Activated T-cell treated with anti-CD3 and anti-CD28 coated beads, Interleukin-2, amount 50 U/mL, for 24 hours (primary cell): ENCODE data around the gene RHOT2.
A peak's percentile ranks its signal among the peaks of the same experiment; 100 is the strongest.

ENCODE experiments used
- DNase-seq: peaks from one replicate; pipeline ENCODE4 v3.0.0-alpha.2; 2020
- H3K27ac Mint-ChIP-seq: 2 replicates; pipeline ENCODE4 v1.8.0; 2020; ENCODE audit warnings: mild to moderate bottlenecking, mixed read lengths
- H3K27me3 Mint-ChIP-seq: 2 replicates; pipeline ENCODE4 v1.8.0; 2020; ENCODE audit warnings: mixed read lengths
- H3K36me3 Mint-ChIP-seq: 2 replicates; pipeline ENCODE4 v1.8.0; 2020; ENCODE audit warnings: low read depth, mixed read lengths
- H3K4me1 Mint-ChIP-seq: 2 replicates; pipeline ENCODE4 v1.8.0; 2020; ENCODE audit warnings: low read depth, mixed read lengths
- H3K4me3 Mint-ChIP-seq: 2 replicates; pipeline ENCODE4 v1.8.0; 2020; ENCODE audit warnings: mild to moderate bottlenecking, moderate library complexity, mixed read lengths
- H3K9me3 Mint-ChIP-seq: 2 replicates; pipeline ENCODE4 v1.8.0; 2020; ENCODE audit warnings: mixed read lengths

Gene RHOT2

GRCh38 chr16:695355-696089 lies 27.6 kb downstream of the RHOT2 start:
- DNase-seq: peak; percentile 84
- Mint-ChIP-seq H3K4me1 (peaks cover 31% of the 10 kb centered on the region), H3K9me3 (no peaks in the 10 kb centered on the region), H3K27me3 (peaks cover 3% of the 10 kb centered on the region), H3K27ac (peak overlapping the region; percentile 57), H3K36me3 (no peaks in the 10 kb centered on the region), H3K4me3 (peak overlapping the region; percentile 69)

GRCh38 chr16:698911-699671 lies 31.2 kb downstream of the RHOT2 start:
- Mint-ChIP-seq H3K4me3 (no peak overlapping the region), H3K36me3 (no peaks in the 10 kb centered on the region), H3K4me1 (peaks cover 27% of the 10 kb centered on the region), H3K27me3 (peaks cover 34% of the 10 kb centered on the region), H3K27ac (no peak overlapping the region), H3K9me3 (no peaks in the 10 kb centered on the region)
- no peak for DNase-seq

GRCh38 chr16:700684-701584 lies 33.0 kb downstream of the RHOT2 start:
- Mint-ChIP-seq H3K27me3 (peaks cover 42% of the 10 kb centered on the region), H3K9me3 (no peaks in the 10 kb centered on the region), H3K4me1 (peaks cover 18% of the 10 kb centered on the region), H3K36me3 (no peaks in the 10 kb centered on the region), H3K4me3 (no peak overlapping the region), H3K27ac (no peak overlapping the region)
- DNase-seq: peak; percentile 75

- Mint-ChIP-seq H3K27ac (no peak overlapping the region), H3K36me3 (no peaks in the 10 kb centered on the region), H3K27me3 (peaks cover 54% of the 10 kb centered on the region), H3K4me1 (peaks cover 15% of the 10 kb centered on the region), H3K9me3 (no peaks in the 10 kb centered on the region), H3K4me3 (no peak overlapping the region)
- no peak for DNase-seq
Observed at GRCh38 chr16:702341-702740, 34.4 kb downstream of the RHOT2 start.

GRCh38 chr16:703406-703805 lies 35.5 kb downstream of the RHOT2 start:
- Mint-ChIP-seq H3K27me3 (peaks cover 63% of the 10 kb centered on the region), H3K36me3 (no peaks in the 10 kb centered on the region), H3K4me1 (peaks cover 15% of the 10 kb centered on the region), H3K27ac (no peak overlapping the region), H3K9me3 (no peaks in the 10 kb centered on the region), H3K4me3 (no peak overlapping the region)
- DNase-seq: no peak

GRCh38 chr16:704047-704446 lies 36.1 kb downstream of the RHOT2 start:
- Mint-ChIP-seq H3K27me3 (peaks cover 69% of the 10 kb centered on the region), H3K9me3 (no peaks in the 10 kb centered on the region), H3K4me3 (no peak overlapping the region), H3K36me3 (no peaks in the 10 kb centered on the region), H3K4me1 (peaks cover 12% of the 10 kb centered on the region), H3K27ac (no peak overlapping the region)
- no peak for DNase-seq

GRCh38 chr16:704552-705380 lies 36.8 kb downstream of the RHOT2 start:
- peaks cover 7% of the 10 kb centered on the region for H3K4me1 Mint-ChIP-seq
- no peak for DNase-seq
- no peaks in the 10 kb centered on the region for H3K36me3 Mint-ChIP-seq
- no peaks in the 10 kb centered on the region for H3K9me3 Mint-ChIP-seq
- H3K27ac Mint-ChIP-seq: no peak overlapping the region
- no peak overlapping the region for H3K4me3 Mint-ChIP-seq
- H3K27me3 Mint-ChIP-seq: peaks cover 76% of the 10 kb centered on the region

- Mint-ChIP-seq H3K36me3 (no peaks in the 10 kb centered on the region), H3K27ac (no peak within 1 kb of the TSS), H3K4me1 (peaks cover 4% of the 10 kb centered on the region), H3K27me3 (peaks cover 82% of the 10 kb centered on the region), H3K9me3 (no peaks in the 10 kb centered on the region), H3K4me3 (no peak within 1 kb of the TSS)
- DNase-seq: no peak
Observed at GRCh38 chr16:705431-706188, 37.7 kb downstream of the RHOT2 start, which contains the start of gene FBXL16. Gene FBXL16, minus strand, starts transcription at chr16:705801. Its CDS starts 8,396 bp downstream, at chr16:697405.

- Mint-ChIP-seq H3K9me3 (no peaks in the 10 kb centered on the region), H3K27ac (no peak overlapping the region), H3K4me1 (peaks cover 2% of the 10 kb centered on the region), H3K36me3 (no peaks in the 10 kb centered on the region), H3K27me3 (peaks cover 83% of the 10 kb centered on the region), H3K4me3 (no peak overlapping the region)
- DNase-seq: no peak
Observed at GRCh38 chr16:706189-707061, 38.5 kb downstream of the RHOT2 start.

- H3K36me3 Mint-ChIP-seq: no peaks in the 10 kb centered on the region
- no peak for DNase-seq
- peaks cover 2% of the 10 kb centered on the region for H3K4me1 Mint-ChIP-seq
- no peaks in the 10 kb centered on the region for H3K9me3 Mint-ChIP-seq
- H3K27ac Mint-ChIP-seq: no peak overlapping the region
- H3K4me3 Mint-ChIP-seq: no peak overlapping the region
- H3K27me3 Mint-ChIP-seq: peaks cover 77% of the 10 kb centered on the region
Observed at GRCh38 chr16:707062-707538, 39.2 kb downstream of the RHOT2 start.

- Mint-ChIP-seq H3K36me3 (no peaks in the 10 kb centered on the region), H3K4me3 (no peak overlapping the region), H3K9me3 (no peaks in the 10 kb centered on the region), H3K27me3 (peaks cover 73% of the 10 kb centered on the region), H3K27ac (no peak overlapping the region), H3K4me1 (peaks cover 4% of the 10 kb centered on the region)
- no peak for DNase-seq
Observed at GRCh38 chr16:708019-708418, 40.1 kb downstream of the RHOT2 start.

- Mint-ChIP-seq H3K4me1 (peaks cover 4% of the 10 kb centered on the region), H3K27ac (no peak overlapping the region), H3K27me3 (peaks cover 69% of the 10 kb centered on the region), H3K4me3 (no peak overlapping the region), H3K36me3 (no peaks in the 10 kb centered on the region), H3K9me3 (no peaks in the 10 kb centered on the region)
- DNase-seq: no peak
Observed at GRCh38 chr16:708959-709358, 41.0 kb downstream of the RHOT2 start.
